Right cardiac atrium (tissue), 5 donors: ENCODE measurements around the gene RIPOR3. TPM values are rescaled to one million over a fixed set of nuclear protein-coding genes. Genes with fewer than 3 reads are reported as not detected.

Experiments
- ATAC-seq, 2 donors: fragments of 200-7000 bp; cut with Tn5 transposase; one replicate each; pipeline versions ENCODE4 v1.8.0 to v1.9.1; 2020; ENCODE audit warnings: moderate library complexity in 2 of 2, mild to moderate bottlenecking in 1 of 2
- DNase-seq, 3 donors: peaks; one replicate each; pipeline ENCODE4 v3.0.0-alpha.2; 2020
- H3K27ac ChIP-seq: one replicate; pipeline ENCODE4 v1.5.1; 2013; ENCODE audit warnings: mild to moderate bottlenecking, low read length, control low read depth, moderate library complexity
- H3K27me3 ChIP-seq: one replicate; pipeline ENCODE4 v1.6.1; 2013; ENCODE audit not compliant: control insufficient read depth, insufficient read depth
- H3K4me1 ChIP-seq: one replicate; pipeline ENCODE4 v1.6.1; 2013; ENCODE audit warnings: low read length; ENCODE audit not compliant: control insufficient read depth, insufficient read depth
- H3K4me3 ChIP-seq: one replicate; pipeline ENCODE4 v1.5.1; 2013; ENCODE audit warnings: low read length, control low read depth
- H3K9me3 ChIP-seq: one replicate; pipeline ENCODE4 v1.6.1; 2013; ENCODE audit warnings: low read length; ENCODE audit not compliant: control insufficient read depth
- WGBS: extraction: QIAGEN DNeasy Blood & Tissue Kit; methylation state at CpG from one replicate; pipeline ENCODE4 v1.1.7; 2013; 5-methylcytosine and 5-hydroxymethylcytosine counted together
- intact Hi-C, 4 donors: fragments of 100-400 bp; cut with DNase I; formaldehyde crosslinking; loops; one replicate each; pipeline versions ENCODE4 v1.11.0 to v1.14.0; 2022 to 2023
- polyA plus RNA-seq: library from polyadenylated mRNA; stranded (reverse); fragments of 200-250 nt; gene quantifications from one replicate; pipeline ENCODE4 v1.2.3, GENCODE V29; 2013
- total RNA-seq, 4 donors: library from RNA; stranded (reverse); fragmentation: NEBNext Ultra II Directional; extraction: Animal tissue kit (Norgen Biotek cat#: 25700); gene quantifications; one replicate each; pipeline ENCODE4 v1.2.1, GENCODE V29; 2021
- donor health status: healthy with polysubstance abuse.
- donor health status: DM: no; HTN: yes; CAD: no.
- donor health status: DM: no; HTN: no; CAD: no.
- donor health status: DM: no; HTN: yes; CAD: no; lungs with severe emphysema.
- donor health status: DM: yes; HTN: yes; CAD: no.

The RIPOR3 gene
- total and polyA plus RNA-seq, 5 donors, result 2.1 to 12.9 (median 3.5) TPM

GRCh38 chr20:50668326-50668725 is 23.0 kb downstream of the RIPOR3 start:
- intact Hi-C loops, result loop anchor here in 1 of 4 donors (10.0 kb wide), 1 partner anchor 46 kb away; no protein-coding TSS in a partner anchor
- H3K9me3 ChIP-seq, result no peaks in the 10 kb centered on the region
- no peaks in the 10 kb centered on the region for H3K27me3 ChIP-seq
- no peak overlapping the region for H3K27ac ChIP-seq
- DNase-seq (no peak), ATAC-seq (no peak)
- H3K4me1 ChIP-seq, result no peaks in the 10 kb centered on the region
- 86% methylated on average over 6 of the region's 6 CpGs for WGBS
- H3K4me3 ChIP-seq, result no peak overlapping the region

- Histone ChIP-seq H3K4me3 (no peak overlapping the region), H3K27ac (no peak overlapping the region), H3K9me3 (no peaks in the 10 kb centered on the region), H3K4me1 (peaks cover 4% of the 10 kb centered on the region), H3K27me3 (no peaks in the 10 kb centered on the region)
- ATAC-seq (no peak), DNase-seq (no peak)
- intact Hi-C loops, result loop anchor here in 1 of 4 donors (10.0 kb wide), 1 partner anchor 48 kb away; no protein-coding TSS in a partner anchor
- 83% methylated on average over 9 of the region's 9 CpGs for WGBS
These were observed 24.5 kb downstream of the RIPOR3 start for GRCh38 chr20:50666709-50667298.

DNA sequence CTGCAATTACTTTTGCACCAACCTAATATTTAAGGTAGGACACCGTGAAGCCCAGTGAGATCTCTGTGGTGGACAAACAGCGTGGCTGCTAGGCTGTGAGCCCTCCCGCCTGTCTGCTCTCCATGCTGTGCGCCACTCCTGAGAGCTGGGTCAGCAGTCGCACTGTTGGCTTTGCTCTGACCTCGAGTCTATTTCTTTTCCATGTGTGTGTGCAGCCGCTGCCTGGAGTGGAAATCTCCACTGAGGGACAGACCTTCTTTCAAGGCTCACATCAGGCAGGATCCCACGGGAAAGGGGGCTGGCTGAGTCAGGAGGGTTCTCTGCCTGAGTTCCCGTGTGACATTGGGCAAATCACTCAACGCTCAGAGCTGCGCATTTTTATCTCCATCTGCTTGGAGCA is 27.1 kb downstream of the RIPOR3 start:
- intact Hi-C loops, result loop anchor here in 1 of 4 donors (10.0 kb wide), 1 partner anchor 51 kb away; no protein-coding TSS in a partner anchor
- ATAC-seq (no peak), DNase-seq (peak in 2 of 3 donors; percentile 46 to 70)
- H3K27me3 ChIP-seq, result no peaks in the 10 kb centered on the region
- 68% methylated on average over 11 of the region's 11 CpGs for WGBS
- H3K4me3 ChIP-seq, result no peak overlapping the region
- no peak overlapping the region for H3K27ac ChIP-seq
- H3K4me1 ChIP-seq, result peaks cover 12% of the 10 kb centered on the region
- H3K9me3 ChIP-seq, result no peaks in the 10 kb centered on the region

- no peaks in the 10 kb centered on the region for H3K9me3 ChIP-seq
- ATAC-seq (no peak), DNase-seq (no peak)
- intact Hi-C loops, result loop anchor here in 1 of 4 donors (10.0 kb wide), 1 partner anchor 52 kb away; no protein-coding TSS in a partner anchor
- peak overlapping the region; percentile 9 for H3K27ac ChIP-seq
- H3K27me3 ChIP-seq, result no peaks in the 10 kb centered on the region
- H3K4me1 ChIP-seq, result peaks cover 12% of the 10 kb centered on the region
- WGBS, result 77% methylated on average over 10 of the region's 10 CpGs
- H3K4me3 ChIP-seq, result no peak overlapping the region
These were observed 28.1 kb downstream of the RIPOR3 start for GRCh38 chr20:50663095-50663821.

DNA sequence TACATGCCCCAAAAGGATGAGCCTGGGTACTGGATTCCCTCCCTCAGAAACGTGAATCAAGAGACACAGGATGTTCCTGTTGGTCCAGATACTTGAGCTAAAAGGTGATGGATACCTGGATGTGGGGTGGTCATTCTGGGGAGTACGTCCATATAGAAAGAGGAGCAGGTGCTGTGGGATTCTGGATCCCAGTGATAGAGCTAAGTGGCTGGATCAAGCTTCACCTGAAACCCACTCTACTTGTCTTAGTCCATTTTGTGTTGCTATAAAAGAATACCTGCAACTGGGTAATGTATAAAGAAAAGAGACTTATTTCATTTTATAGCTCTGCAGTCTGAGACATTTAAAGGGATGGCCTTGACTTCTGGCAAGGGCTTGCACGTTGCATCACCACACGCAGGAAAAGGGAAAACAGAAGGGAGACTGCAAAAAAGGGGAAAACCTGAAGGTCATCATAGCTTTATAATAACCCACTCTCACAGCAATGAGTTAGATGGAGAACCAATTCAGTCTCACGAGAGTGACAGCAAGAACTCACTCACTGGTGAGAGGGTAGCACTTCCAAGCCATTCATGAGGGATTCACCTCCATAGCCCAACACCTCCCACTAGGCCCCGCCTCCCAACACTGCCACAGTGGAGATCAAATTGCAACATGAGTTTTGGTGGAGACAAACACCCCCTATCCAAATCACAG is 31.2 kb downstream of the RIPOR3 start:
- intact Hi-C loops, result loop anchor here in 1 of 4 donors (10.0 kb wide), 1 partner anchor 55 kb away; no protein-coding TSS in a partner anchor
- DNase-seq, result no peak
- Histone ChIP-seq H3K4me3 (no peak overlapping the region), H3K27ac (peak overlapping the region; percentile 91), H3K27me3 (no peaks in the 10 kb centered on the region), H3K9me3 (no peaks in the 10 kb centered on the region), H3K4me1 (peaks cover 20% of the 10 kb centered on the region)
- no peak for ATAC-seq
- WGBS, result 83% methylated on average over 6 of the region's 6 CpGs

GRCh38 chr20:50658804-50659380 is 32.5 kb downstream of the RIPOR3 start:
- Histone ChIP-seq H3K4me1 (peaks cover 25% of the 10 kb centered on the region), H3K27me3 (no peaks in the 10 kb centered on the region), H3K4me3 (no peak overlapping the region), H3K9me3 (no peaks in the 10 kb centered on the region), H3K27ac (peak overlapping the region; percentile 64)
- ATAC-seq (peak in 1 of 2 donors; percentile 36), DNase-seq (no peak)
- intact Hi-C loops, result no loop called here
- WGBS, result 43% methylated on average over 10 of the region's 10 CpGs

DNA sequence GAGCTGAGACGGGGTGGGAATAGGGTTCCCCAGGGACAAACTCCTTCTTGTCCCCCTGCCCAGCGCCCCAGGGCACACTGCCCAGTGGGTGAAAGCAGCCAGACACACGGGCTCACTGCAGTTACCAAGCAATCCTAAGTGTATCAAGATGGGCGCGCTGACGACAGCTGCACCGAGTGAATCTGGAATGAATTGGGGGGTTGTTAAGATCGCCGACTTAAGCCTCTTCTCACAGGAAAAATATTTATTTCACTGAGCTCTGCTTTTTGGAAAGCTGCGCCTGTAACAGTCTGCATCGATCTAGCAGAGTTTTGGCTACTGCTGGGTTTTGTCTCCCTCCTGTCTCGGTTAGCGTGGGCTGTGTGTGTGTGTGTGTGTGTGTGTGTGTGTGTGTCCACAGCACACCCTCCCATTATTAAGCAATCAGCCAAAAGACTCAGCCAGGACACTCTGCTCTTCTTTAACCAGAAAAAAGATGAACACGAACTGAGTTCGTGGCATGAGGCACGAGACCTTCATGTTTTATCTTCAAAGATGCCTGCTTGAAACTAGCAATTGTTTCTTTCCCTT is 35.9 kb downstream of the RIPOR3 start:
- WGBS, result 21% methylated on average over 16 of the region's 16 CpGs
- DNase-seq, result peak; percentile 71 to 89 (median 86)
- Histone ChIP-seq H3K9me3 (no peaks in the 10 kb centered on the region), H3K27ac (peak overlapping the region; percentile 74), H3K4me3 (no peak overlapping the region), H3K27me3 (no peaks in the 10 kb centered on the region), H3K4me1 (peaks cover 18% of the 10 kb centered on the region)
- intact Hi-C loops, result no loop called here
- ATAC-seq, result peak; percentile 83 to 88

GRCh38 chr20:50654904-50655303 is 36.4 kb downstream of the RIPOR3 start:
- intact Hi-C loops, result no loop called here
- Histone ChIP-seq H3K9me3 (no peaks in the 10 kb centered on the region), H3K4me3 (no peak overlapping the region), H3K27me3 (no peaks in the 10 kb centered on the region), H3K27ac (peak overlapping the region; percentile 74), H3K4me1 (peaks cover 18% of the 10 kb centered on the region)
- ATAC-seq, result peak; percentile 9 to 17
- DNase-seq, result no peak
- WGBS, result 39% methylated on average over 6 of the region's 6 CpGs

- DNase-seq (no peak), ATAC-seq (no peak)
- H3K9me3 ChIP-seq, result no peaks in the 10 kb centered on the region
- H3K4me3 ChIP-seq, result no peak overlapping the region
- no peaks in the 10 kb centered on the region for H3K27me3 ChIP-seq
- peak overlapping the region; percentile 75 for H3K27ac ChIP-seq
- intact Hi-C loops, result no loop called here
- 71% methylated on average over 11 of the region's 11 CpGs for WGBS
- H3K4me1 ChIP-seq, result peaks cover 14% of the 10 kb centered on the region
These were observed 38.5 kb downstream of the RIPOR3 start for GRCh38 chr20:50652702-50653294.

GRCh38 chr20:50651676-50652075 is 39.7 kb downstream of the RIPOR3 start:
- H3K27me3 ChIP-seq, result no peaks in the 10 kb centered on the region
- H3K27ac ChIP-seq, result peak overlapping the region; percentile 6
- no peaks in the 10 kb centered on the region for H3K9me3 ChIP-seq
- 91% methylated on average over 4 of the region's 4 CpGs for WGBS
- ATAC-seq (no peak), DNase-seq (no peak)
- peaks cover 12% of the 10 kb centered on the region for H3K4me1 ChIP-seq
- H3K4me3 ChIP-seq, result no peak overlapping the region
- intact Hi-C loops, result no loop called here
